Measurements from ENCODE around the gene SIPA1.

DNA sequence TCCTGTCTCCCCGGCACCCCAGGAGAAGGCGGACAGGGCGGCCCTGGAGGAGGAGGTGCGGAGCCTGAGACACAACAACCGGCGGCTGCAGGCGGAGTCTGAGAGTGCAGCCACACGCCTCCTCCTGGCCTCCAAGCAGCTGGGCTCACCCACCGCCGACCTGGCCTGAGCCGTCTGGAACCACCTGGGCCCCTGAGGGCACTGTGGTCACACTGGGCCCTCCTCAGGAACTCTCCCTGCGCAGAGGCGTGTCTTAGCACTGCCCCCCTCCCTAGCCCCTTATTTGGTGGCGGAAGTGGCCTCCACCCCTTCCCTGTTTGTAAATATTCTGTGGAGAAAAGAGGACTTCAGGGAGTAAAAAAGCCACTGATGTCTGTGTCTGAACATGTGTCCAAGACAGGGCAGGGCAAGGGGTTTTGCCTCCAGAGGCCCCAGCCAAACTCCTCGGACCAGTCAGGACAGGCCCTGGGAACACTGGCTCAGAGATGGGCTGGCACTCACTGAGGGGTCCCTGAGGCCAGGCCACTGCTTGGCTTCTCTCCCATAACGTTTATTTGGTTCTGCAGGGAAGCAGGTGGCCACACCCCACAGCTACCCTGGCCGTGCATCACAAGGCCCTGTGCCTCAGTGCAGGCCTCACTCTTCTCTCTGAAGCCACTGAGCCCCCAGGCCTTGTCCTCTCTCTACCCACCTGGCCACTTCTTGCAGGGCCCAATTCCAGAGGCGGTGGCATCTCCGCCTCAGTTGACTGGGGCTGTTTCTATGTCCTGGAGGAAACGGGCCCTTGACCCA lies 12.8 kb downstream of the SIPA1 start:
- TF ChIP-seq, protein P1, sequence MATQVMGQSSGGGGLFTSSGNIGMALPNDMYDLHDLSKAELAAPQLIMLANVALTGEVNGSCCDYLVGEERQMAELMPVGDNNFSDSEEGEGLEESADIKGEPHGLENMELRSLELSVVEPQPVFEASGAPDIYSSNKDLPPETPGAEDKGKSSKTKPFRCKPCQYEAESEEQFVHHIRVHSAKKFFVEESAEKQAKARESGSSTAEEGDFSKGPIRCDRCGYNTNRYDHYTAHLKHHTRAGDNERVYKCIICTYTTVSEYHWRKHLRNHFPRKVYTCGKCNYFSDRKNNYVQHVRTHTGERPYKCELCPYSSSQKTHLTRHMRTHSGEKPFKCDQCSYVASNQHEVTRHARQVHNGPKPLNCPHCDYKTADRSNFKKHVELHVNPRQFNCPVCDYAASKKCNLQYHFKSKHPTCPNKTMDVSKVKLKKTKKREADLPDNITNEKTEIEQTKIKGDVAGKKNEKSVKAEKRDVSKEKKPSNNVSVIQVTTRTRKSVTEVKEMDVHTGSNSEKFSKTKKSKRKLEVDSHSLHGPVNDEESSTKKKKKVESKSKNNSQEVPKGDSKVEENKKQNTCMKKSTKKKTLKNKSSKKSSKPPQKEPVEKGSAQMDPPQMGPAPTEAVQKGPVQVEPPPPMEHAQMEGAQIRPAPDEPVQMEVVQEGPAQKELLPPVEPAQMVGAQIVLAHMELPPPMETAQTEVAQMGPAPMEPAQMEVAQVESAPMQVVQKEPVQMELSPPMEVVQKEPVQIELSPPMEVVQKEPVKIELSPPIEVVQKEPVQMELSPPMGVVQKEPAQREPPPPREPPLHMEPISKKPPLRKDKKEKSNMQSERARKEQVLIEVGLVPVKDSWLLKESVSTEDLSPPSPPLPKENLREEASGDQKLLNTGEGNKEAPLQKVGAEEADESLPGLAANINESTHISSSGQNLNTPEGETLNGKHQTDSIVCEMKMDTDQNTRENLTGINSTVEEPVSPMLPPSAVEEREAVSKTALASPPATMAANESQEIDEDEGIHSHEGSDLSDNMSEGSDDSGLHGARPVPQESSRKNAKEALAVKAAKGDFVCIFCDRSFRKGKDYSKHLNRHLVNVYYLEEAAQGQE (IDR thresholded peaks at IDR 0.05), result no peak
- TF ChIP-seq TAF1 (conservative IDR thresholded peaks at IDR 0.05) (no peak), SP1 (IDR thresholded peaks at IDR 0.05) (no peak), EGR1 (IDR thresholded peaks at IDR 0.05; ENCODE audit: low read depth in 2 of 2) (no peak), YY1 (IDR thresholded peaks at IDR 0.05) (no peak), FOXA1 (IDR thresholded peaks at IDR 0.05) (no peak), HNF4A (conservative IDR thresholded peaks at IDR 0.05) (no peak), RAD21 (IDR thresholded peaks at IDR 0.05) (no peak), NR2F2 (IDR thresholded peaks at IDR 0.05) (no peak), JUND (IDR thresholded peaks at IDR 0.05) (no peak)
- TF ChIP-seq, protein P2, sequence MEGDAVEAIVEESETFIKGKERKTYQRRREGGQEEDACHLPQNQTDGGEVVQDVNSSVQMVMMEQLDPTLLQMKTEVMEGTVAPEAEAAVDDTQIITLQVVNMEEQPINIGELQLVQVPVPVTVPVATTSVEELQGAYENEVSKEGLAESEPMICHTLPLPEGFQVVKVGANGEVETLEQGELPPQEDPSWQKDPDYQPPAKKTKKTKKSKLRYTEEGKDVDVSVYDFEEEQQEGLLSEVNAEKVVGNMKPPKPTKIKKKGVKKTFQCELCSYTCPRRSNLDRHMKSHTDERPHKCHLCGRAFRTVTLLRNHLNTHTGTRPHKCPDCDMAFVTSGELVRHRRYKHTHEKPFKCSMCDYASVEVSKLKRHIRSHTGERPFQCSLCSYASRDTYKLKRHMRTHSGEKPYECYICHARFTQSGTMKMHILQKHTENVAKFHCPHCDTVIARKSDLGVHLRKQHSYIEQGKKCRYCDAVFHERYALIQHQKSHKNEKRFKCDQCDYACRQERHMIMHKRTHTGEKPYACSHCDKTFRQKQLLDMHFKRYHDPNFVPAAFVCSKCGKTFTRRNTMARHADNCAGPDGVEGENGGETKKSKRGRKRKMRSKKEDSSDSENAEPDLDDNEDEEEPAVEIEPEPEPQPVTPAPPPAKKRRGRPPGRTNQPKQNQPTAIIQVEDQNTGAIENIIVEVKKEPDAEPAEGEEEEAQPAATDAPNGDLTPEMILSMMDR (IDR thresholded peaks at IDR 0.05; ENCODE audit: low read depth, low read length, missing input control), result no peak
- TF ChIP-seq, protein P3, sequence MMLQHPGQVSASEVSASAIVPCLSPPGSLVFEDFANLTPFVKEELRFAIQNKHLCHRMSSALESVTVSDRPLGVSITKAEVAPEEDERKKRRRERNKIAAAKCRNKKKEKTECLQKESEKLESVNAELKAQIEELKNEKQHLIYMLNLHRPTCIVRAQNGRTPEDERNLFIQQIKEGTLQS (IDR thresholded peaks at IDR 0.05), result no peak
- TF ChIP-seq, protein P4, sequence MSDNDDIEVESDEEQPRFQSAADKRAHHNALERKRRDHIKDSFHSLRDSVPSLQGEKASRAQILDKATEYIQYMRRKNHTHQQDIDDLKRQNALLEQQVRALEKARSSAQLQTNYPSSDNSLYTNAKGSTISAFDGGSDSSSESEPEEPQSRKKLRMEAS (IDR thresholded peaks at IDR 0.05), result no peak

All from liver (tissue), 3 donors.